Measurements from ENCODE around the gene ZNF211. TPM values are rescaled to one million over a fixed set of nuclear protein-coding genes. Genes with fewer than 3 reads are reported as not detected.

ZNF211 gene
- total RNA-seq, 1 donor from 2014 or later = 8.3 TPM

- DNase-seq (ENCODE audit: low spot score) = no peak
- Mint-ChIP-seq H3K4me1 (ENCODE audit: low read depth) (no peaks in the 10 kb centered on the region), H3K36me3 (ENCODE audit: low read depth) (no peaks in the 10 kb centered on the region), H3K9me3 (peaks cover 9% of the 10 kb centered on the region), H3K27ac (no peak overlapping the region), H3K27me3 (ENCODE audit: insufficient read depth) (peaks cover 6% of the 10 kb centered on the region), H3K4me3 (no peak overlapping the region)
- intact Hi-C loops (cut with micrococcal nuclease) = no loop called here
Measured at GRCh38 chr19:57667228-57667627, 34.3 kb downstream of the ZNF211 start.

GRCh38 chr19:57668635-57669034, 35.7 kb downstream of the ZNF211 start, which contains the start of gene ZSCAN4:
Gene ZSCAN4 (plus strand): TSS chr19:57668935. CDS start chr19:57676146, 7,211 bp downstream.
- Mint-ChIP-seq H3K27me3 (ENCODE audit: insufficient read depth) (peaks cover 6% of the 10 kb centered on the region), H3K4me3 (no peak within 1 kb of the TSS), H3K27ac (no peak within 1 kb of the TSS), H3K4me1 (ENCODE audit: low read depth) (no peaks in the 10 kb centered on the region), H3K9me3 (peaks cover 9% of the 10 kb centered on the region), H3K36me3 (ENCODE audit: low read depth) (no peaks in the 10 kb centered on the region)
- intact Hi-C loops (cut with micrococcal nuclease) = no loop called here
- DNase-seq (ENCODE audit: low spot score) = no peak

GRCh38 chr19:57671124-57671895, 38.3 kb downstream of the ZNF211 start:
- Mint-ChIP-seq H3K4me3 (no peak overlapping the region), H3K36me3 (ENCODE audit: low read depth) (no peaks in the 10 kb centered on the region), H3K27ac (no peak overlapping the region), H3K4me1 (ENCODE audit: low read depth) (no peaks in the 10 kb centered on the region), H3K9me3 (peaks cover 17% of the 10 kb centered on the region), H3K27me3 (ENCODE audit: insufficient read depth) (no peaks in the 10 kb centered on the region)
- intact Hi-C loops (cut with micrococcal nuclease) = no loop called here
- no peak for DNase-seq (ENCODE audit: low spot score)

- H3K27ac Mint-ChIP-seq = no peak overlapping the region
- H3K36me3 Mint-ChIP-seq (ENCODE audit: low read depth) = no peaks in the 10 kb centered on the region
- intact Hi-C loops (cut with micrococcal nuclease) = no loop called here
- no peak overlapping the region for H3K4me3 Mint-ChIP-seq
- H3K9me3 Mint-ChIP-seq = peaks cover 23% of the 10 kb centered on the region
- no peaks in the 10 kb centered on the region for H3K27me3 Mint-ChIP-seq (ENCODE audit: insufficient read depth)
- H3K4me1 Mint-ChIP-seq (ENCODE audit: low read depth) = no peaks in the 10 kb centered on the region
- DNase-seq (ENCODE audit: low spot score) = no peak
Measured at GRCh38 chr19:57672466-57672865, 39.5 kb downstream of the ZNF211 start.

GRCh38 chr19:57675881-57676280, 42.9 kb downstream of the ZNF211 start:
- H3K4me1 Mint-ChIP-seq (ENCODE audit: low read depth) = no peaks in the 10 kb centered on the region
- H3K27ac Mint-ChIP-seq = no peak overlapping the region
- intact Hi-C loops (cut with micrococcal nuclease) = no loop called here
- H3K27me3 Mint-ChIP-seq (ENCODE audit: insufficient read depth) = no peaks in the 10 kb centered on the region
- peaks cover 30% of the 10 kb centered on the region for H3K9me3 Mint-ChIP-seq
- no peak for DNase-seq (ENCODE audit: low spot score)
- H3K4me3 Mint-ChIP-seq = no peak overlapping the region
- H3K36me3 Mint-ChIP-seq (ENCODE audit: low read depth) = no peaks in the 10 kb centered on the region

GRCh38 chr19:57682226-57682766, 49.3 kb downstream of the ZNF211 start:
- Mint-ChIP-seq H3K4me3 (peak overlapping the region; percentile 96), H3K9me3 (peaks cover 70% of the 10 kb centered on the region), H3K27ac (peak overlapping the region; percentile 92), H3K27me3 (ENCODE audit: insufficient read depth) (no peaks in the 10 kb centered on the region), H3K4me1 (ENCODE audit: low read depth) (peaks cover 22% of the 10 kb centered on the region), H3K36me3 (ENCODE audit: low read depth) (peaks cover 58% of the 10 kb centered on the region)
- DNase-seq (ENCODE audit: low spot score) = no peak
- intact Hi-C loops (cut with micrococcal nuclease) = loop anchor here (1.0 to 5.0 kb wide), 3 partner anchors 45 to 205 kb away; partner anchors contain the start of genes ZNF552, ZNF671 and ZNF772

GRCh38 chr19:57686727-57687126, 53.8 kb downstream of the ZNF211 start:
- intact Hi-C loops (cut with micrococcal nuclease) = no loop called here
- Mint-ChIP-seq H3K4me1 (ENCODE audit: low read depth) (peaks cover 18% of the 10 kb centered on the region), H3K9me3 (peaks cover 87% of the 10 kb centered on the region)

GRCh38 chr19:57687363-57688010, 54.5 kb downstream of the ZNF211 start:
- peaks cover 82% of the 10 kb centered on the region for H3K9me3 Mint-ChIP-seq
- no peaks in the 10 kb centered on the region for H3K27me3 Mint-ChIP-seq (ENCODE audit: insufficient read depth)
- H3K27ac Mint-ChIP-seq = no peak overlapping the region
- no peak overlapping the region for H3K4me3 Mint-ChIP-seq
- peaks cover 13% of the 10 kb centered on the region for H3K4me1 Mint-ChIP-seq (ENCODE audit: low read depth)
- H3K36me3 Mint-ChIP-seq (ENCODE audit: low read depth) = peaks cover 72% of the 10 kb centered on the region
- intact Hi-C loops (cut with micrococcal nuclease) = no loop called here
- no peak for DNase-seq (ENCODE audit: low spot score)

More at GRCh38 chr19:57686727-57687126, 53.8 kb downstream of the ZNF211 start:
- peaks cover 78% of the 10 kb centered on the region for H3K36me3 Mint-ChIP-seq (ENCODE audit: low read depth)
- no peak overlapping the region for H3K4me3 Mint-ChIP-seq
- H3K27ac Mint-ChIP-seq = no peak overlapping the region
- H3K27me3 Mint-ChIP-seq (ENCODE audit: insufficient read depth) = no peaks in the 10 kb centered on the region
- no peak for DNase-seq (ENCODE audit: low spot score)

GRCh38 chr19:57688011-57688763, 55.2 kb downstream of the ZNF211 start:
- peaks cover 80% of the 10 kb centered on the region for H3K9me3 Mint-ChIP-seq
- no peak overlapping the region for H3K4me3 Mint-ChIP-seq
- peaks cover 6% of the 10 kb centered on the region for H3K4me1 Mint-ChIP-seq (ENCODE audit: low read depth)
- H3K36me3 Mint-ChIP-seq (ENCODE audit: low read depth) = peaks cover 71% of the 10 kb centered on the region
- intact Hi-C loops (cut with micrococcal nuclease) = no loop called here
- H3K27ac Mint-ChIP-seq = no peak overlapping the region
- no peaks in the 10 kb centered on the region for H3K27me3 Mint-ChIP-seq (ENCODE audit: insufficient read depth)
- no peak for DNase-seq (ENCODE audit: low spot score)

- Mint-ChIP-seq H3K4me1 (ENCODE audit: low read depth) (no peaks in the 10 kb centered on the region), H3K27ac (no peak overlapping the region), H3K36me3 (ENCODE audit: low read depth) (peaks cover 67% of the 10 kb centered on the region), H3K27me3 (ENCODE audit: insufficient read depth) (no peaks in the 10 kb centered on the region), H3K4me3 (no peak overlapping the region), H3K9me3 (peaks cover 78% of the 10 kb centered on the region)
- DNase-seq (ENCODE audit: low spot score) = no peak
- intact Hi-C loops (cut with micrococcal nuclease) = no loop called here
Measured at GRCh38 chr19:57689750-57690149, 56.8 kb downstream of the ZNF211 start.

Data from activated T-helper 1 cell treated with anti-CD3 and anti-CD28 coated beads, Interleukin-12 subunit alpha, Interleukin-12 subunit beta, Interleukin-2, Interleukin-4 antibody, amounts not matched to agents 30 ng/mL and 10 ng/mL and 1 ng/mL, durations not matched to agents 14 hours and 24 hours and 36 hours (primary cell).